ENCODE results near the gene TP53AIP1. TPM values are rescaled to one million over a fixed set of nuclear protein-coding genes. Genes with fewer than 3 reads are reported as not detected.

TP53AIP1 gene
- polyA plus RNA-seq, 3 donors, result 0.07 to 0.18 TPM; not detected in 1

- 79 to 87% (median 87%) methylated on average over 13 of the region's 13 CpGs for WGBS, 3 donors
- no peak overlapping the region for H3K27ac ChIP-seq (ENCODE audit: low read depth, low read length)
These were observed 43.9 kb downstream of the TP53AIP1 start for GRCh38 chr11:128898580-128899344.

- WGBS, 3 donors, result 74 to 79% (median 74%) methylated on average over 1 of the region's 1 CpG
- H3K27ac ChIP-seq (ENCODE audit: low read depth, low read length), result no peak overlapping the region
These were observed 44.8 kb downstream of the TP53AIP1 start for GRCh38 chr11:128897826-128898225.

DNA sequence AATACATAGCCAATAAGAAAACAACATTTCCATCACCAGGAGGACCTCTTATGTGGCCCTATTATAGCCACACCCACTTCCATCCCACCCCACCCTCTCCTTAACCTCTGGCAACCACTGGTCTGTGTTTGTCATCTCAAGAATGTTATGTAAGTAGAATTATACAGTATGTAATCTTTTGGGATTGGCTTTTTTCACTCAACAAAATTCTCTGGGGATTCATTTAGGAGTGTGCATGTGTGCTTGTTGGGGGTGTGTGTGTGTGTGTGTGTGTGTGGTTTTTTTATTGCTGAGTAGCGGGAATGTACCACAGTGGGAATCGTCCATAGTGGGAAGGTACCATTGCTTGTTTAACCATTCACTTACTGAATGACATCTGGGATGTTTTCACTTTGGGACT lies 46.3 kb downstream of the TP53AIP1 start:
- WGBS, 3 donors, result 29 to 54% (median 36%) methylated on average over 2 of the region's 2 CpGs
- H3K27ac ChIP-seq (ENCODE audit: low read depth, low read length), result no peak overlapping the region

GRCh38 chr11:128895526-128895925 lies 47.1 kb downstream of the TP53AIP1 start:
- WGBS, 3 donors, result 46 to 91% (median 85%) methylated on average over 9 of the region's 9 CpGs
- no peak overlapping the region for H3K27ac ChIP-seq (ENCODE audit: low read depth, low read length)

GRCh38 chr11:128894685-128895084 lies 48.0 kb downstream of the TP53AIP1 start:
- WGBS, 3 donors, result 19 to 61% (median 59%) methylated on average over 6 of the region's 6 CpGs
- H3K27ac ChIP-seq (ENCODE audit: low read depth, low read length), result no peak overlapping the region

GRCh38 chr11:128894286-128894681 lies 48.4 kb downstream of the TP53AIP1 start:
- no peak overlapping the region for H3K27ac ChIP-seq (ENCODE audit: low read depth, low read length)
- WGBS, 3 donors, result 31 to 87% (median 86%) methylated on average over 3 of the region's 3 CpGs

- H3K27ac ChIP-seq (ENCODE audit: low read depth, low read length), result no peak overlapping the region
These were observed 48.9 kb downstream of the TP53AIP1 start for GRCh38 chr11:128893578-128894285.

DNA sequence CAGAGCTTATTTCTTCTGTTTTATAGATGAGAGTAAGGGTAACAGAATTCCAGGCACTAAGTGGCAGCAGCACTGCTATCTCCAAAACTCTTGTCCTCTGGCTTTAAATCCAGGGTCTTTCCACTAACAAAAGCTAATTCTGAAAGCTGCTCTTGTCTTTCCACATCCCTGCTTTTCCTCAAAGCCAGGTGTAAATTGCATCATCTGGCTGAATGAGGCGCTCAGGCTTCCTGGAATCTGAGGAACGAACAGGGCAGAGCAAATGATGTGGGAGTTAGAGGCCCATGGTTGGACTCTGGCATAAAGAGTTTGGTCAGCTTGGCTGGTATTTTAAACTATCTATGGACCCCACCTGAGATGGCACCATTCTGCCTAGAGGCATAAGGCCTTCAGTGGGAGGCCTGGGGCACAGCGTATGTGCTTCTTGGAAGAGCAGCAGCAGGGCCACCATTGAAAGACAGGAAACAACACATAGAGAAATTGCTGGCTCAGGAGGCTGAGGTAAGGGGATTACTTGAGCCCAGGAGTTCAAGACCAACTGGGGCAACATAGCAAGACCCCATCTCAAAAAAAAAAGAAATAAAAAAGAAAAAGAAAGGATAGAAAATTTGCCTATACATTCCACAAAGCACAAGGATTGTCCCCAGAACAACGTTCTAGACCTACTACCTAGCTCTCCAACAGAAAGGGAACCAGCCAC lies 49.7 kb downstream of the TP53AIP1 start:
- 48 to 78% (median 72%) methylated on average over 4 of the region's 4 CpGs for WGBS, 3 donors
- H3K27ac ChIP-seq (ENCODE audit: low read depth, low read length), result no peak overlapping the region

More at GRCh38 chr11:128893578-128894285, 48.9 kb downstream of the TP53AIP1 start:
- 37 to 68% (median 68%) methylated on average over 9 of the region's 9 CpGs for WGBS, 3 donors

DNA sequence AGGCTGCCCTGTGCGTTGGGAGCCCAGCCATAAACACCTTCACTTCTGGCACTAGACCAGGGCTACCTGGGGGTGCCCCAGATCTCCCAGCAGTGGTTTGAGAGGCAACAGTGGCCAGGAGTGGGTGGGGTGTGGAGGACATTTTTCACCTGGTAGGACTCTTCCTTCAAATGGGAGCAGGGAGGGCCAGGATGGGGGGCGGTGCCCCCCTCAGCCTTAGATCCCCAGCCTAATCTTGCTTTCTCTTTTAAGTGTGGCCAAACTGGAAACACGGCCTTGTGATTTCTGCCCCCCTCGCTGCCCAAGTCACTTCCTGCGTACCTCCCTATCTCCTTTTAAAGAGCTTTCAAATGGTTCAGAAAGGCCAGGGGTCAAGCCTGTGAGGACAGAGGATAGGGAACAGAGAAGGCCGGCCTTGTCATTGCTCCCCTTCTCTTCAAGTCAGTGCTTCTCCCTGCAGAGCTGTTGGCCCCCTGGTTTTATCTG lies 50.7 kb downstream of the TP53AIP1 start:
- 32 to 61% (median 52%) methylated on average over 6 of the region's 6 CpGs for WGBS, 3 donors
- H3K27ac ChIP-seq (ENCODE audit: low read depth, low read length), result no peak overlapping the region

DNA sequence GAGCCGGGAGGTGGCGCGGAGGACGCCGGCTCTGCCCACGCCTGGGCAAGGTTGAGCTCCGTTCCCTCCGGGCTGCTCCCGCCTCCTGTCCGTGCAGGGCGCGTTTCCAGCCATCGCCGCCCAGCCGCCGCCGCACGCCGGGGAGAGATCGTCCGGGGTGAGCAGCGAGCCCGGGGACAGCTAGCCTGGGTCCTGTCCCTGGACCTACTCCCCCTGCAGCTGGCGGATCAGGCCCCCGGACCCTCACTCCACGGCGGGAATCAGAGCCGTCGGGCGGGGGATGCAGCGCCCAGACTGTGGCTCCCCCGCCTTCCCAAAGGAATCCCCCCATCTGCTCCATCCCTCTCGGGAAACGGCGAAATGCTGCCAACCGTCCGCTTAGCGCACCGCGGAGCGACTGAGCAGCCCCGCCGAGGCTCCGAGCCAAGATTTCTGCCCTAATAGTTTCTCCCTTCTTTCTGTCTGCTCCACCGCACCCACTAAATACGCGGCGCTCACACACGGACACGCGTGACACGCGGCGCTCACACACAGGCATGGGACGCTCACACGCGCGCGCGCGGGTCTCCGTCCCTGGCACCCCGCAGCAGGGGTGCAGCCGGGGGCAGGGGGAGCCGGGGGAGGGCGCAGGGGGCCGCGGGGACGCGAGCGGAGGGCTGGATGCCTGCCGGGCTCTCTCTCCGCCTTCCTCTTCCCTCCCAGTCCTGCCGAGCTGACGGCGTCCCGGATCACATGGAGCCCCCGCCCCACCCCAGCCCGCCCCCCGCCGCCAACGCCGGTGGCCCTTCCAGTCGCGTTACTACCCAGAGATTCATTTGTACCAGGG lies 51.9 kb downstream of the TP53AIP1 start, which contains the start of gene KCNJ5:
KCNJ5 (plus strand) TSS at position 814 of the 826 bp plus-strand sequence. CDS start 19,918 bp downstream, outside the sequence.
- H3K27ac ChIP-seq (ENCODE audit: low read depth, low read length), result no peak within 1 kb of the TSS
- 0 to 2% (median 0%) methylated on average over 69 to 85 of the region's 85 CpGs for WGBS, 3 donors

DNA sequence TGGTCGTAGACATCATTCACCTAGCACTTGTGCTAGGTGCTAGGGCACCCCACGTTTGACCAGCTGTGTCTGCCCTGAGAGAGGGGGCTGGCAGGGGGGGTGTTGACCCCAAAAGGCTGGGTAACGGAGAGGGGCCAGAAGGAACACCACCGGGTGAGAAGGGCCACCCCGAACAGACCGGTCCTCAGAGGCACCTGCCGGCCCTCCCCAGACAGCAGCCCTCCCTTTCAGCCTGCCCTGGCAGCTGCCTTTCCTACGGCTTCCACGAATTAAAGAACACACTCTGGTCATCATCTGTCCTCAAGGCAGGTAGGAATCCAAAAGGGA lies 52.5 kb downstream of the TP53AIP1 start:
- H3K27ac ChIP-seq (ENCODE audit: low read depth, low read length), result no peak overlapping the region
- 16 to 44% (median 42%) methylated on average over 9 of the region's 9 CpGs for WGBS, 3 donors

DNA sequence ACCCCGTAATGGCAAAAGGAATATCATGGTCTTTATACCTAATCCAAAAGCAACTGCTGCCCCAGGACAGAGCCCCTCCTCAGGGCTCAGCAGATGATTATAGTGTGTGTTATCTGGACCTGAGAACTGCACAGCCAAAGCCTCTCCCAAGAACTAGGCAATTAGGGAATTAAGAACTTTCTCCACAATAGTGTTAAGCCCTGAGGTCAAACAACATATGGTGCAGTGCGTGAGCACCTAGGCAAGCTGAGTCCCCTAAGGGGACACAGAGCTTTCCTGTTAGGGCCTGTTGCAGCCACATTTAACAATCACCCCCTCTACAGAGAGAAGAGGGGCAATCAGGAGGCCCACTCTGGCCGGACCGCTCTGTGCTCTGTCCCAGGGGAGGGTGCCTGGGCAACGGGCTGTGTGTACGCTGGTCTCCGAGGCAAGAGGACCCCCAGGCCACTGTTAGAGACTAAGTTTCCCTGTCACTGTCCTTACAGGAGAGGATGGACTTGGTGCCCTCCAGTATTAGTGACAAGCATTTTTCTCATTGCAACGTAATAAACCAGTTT lies 52.9 kb downstream of the TP53AIP1 start:
- no peak overlapping the region for H3K27ac ChIP-seq (ENCODE audit: low read depth, low read length)
- 66 to 90% (median 83%) methylated on average over 8 of the region's 8 CpGs for WGBS, 3 donors

DNA sequence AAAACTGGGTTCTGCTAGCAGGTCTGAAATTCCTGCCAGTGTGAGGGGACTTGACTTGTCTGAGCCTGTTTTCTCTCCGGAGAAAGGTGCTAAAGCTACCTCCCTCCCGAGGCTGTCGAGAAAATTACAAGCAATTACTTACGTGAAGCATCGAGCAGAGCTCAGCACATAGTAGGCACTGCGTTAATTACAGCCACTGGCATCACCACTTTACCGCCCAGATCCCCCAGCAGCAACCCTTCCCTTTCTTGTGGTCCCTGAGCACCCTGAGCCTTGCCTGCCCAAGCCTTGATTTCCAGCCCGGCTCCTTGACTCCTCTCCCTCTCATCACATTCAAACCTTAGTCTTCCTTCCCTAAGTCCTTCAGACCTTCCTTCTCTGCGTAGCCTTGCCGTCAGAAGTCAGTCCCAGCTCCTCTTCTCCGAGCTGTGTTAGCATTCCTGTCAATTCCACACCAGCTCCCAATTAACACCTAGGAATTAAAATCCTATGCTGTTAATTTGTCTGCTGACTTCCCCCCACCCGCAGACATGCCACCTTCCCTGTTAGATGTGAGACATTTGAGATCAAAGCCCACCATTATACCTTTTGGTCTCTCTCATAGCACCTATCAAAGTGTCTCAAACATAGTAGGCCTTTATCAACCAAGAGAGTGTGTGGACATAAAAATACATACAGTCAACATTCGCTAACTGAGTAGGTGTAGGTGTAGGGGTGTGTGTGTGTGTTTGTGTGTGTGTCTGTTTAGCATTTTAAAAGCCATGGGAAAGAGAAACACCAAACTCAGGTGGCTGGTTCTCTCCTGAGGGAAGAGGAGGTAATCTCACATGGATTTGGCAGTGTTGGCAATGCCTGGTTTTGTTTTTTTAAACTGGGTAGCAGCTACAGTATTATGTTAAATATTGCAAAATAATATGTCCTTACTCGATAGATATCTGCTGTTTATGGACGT lies 54.4 kb downstream of the TP53AIP1 start:
- no peak overlapping the region for H3K27ac ChIP-seq (ENCODE audit: low read depth, low read length)

DNA sequence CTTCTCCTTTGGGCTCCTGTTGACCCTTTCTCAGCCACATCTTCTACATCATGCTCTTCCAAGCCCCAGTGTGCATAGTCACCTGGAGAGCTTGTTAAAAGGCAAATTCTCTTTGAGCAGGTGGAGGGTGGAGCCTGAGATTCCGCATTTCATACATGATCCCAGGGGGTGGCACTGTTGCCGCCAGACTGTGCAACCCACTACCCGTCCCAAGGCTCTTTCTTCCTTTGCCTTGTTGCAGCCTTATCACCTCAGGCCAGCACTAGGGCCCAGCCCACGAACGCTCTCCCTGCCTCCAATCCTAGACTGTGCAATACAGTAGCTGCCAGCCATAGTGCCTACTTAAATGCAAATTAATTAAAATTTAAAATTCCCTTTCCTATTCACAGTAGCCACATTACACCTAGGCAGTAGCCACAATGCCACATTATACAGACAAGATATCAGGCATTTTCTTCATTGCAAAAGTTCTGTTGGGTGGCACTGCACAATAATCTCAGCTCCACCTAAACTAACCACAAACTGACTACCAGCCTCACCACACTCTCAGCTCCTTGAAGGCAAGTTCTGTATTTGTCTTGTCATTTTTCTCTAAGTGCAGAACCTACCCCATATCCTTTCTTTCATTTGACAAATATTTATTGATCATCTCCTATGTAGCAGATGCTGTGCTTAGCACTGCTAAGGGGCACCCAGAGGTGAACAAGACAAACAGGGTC lies 56.1 kb downstream of the TP53AIP1 start:
- no peak overlapping the region for H3K27ac ChIP-seq (ENCODE audit: low read depth, low read length)
- WGBS, 3 donors, result 13 to 51% (median 39%) methylated on average over 5 of the region's 5 CpGs

More for the DNA sequence above, 54.4 kb downstream of the TP53AIP1 start:
- WGBS, 3 donors, result 50 to 91% (median 87%) methylated on average over 15 of the region's 15 CpGs
